HG02571 (cell line): ENCODE measurements around the gene TAF1D.
"Not testable (repeated sequence)": the region's sequence is repeated elsewhere in the genome, so short reads cannot be mapped to it uniquely, and the experiment has no call there.

Experiments used
- ATAC-seq: cut with Tn5 transposase; IDR thresholded peaks from one replicate; pipeline ENCODE4 v1.9.1; 2021; ENCODE audit warnings: mild to moderate bottlenecking, moderate library complexity; ENCODE audit not compliant: unreplicated experiment

Gene TAF1D

GRCh38 chr11:93751001-93751400 is 9.7 kb upstream of the TAF1D start:
- ATAC-seq: no peak

- ATAC-seq: peak; percentile 80
These were observed 5.8 kb upstream of the TAF1D start for GRCh38 chr11:93747122-93747521.

- ATAC-seq: no peak
These were observed 4.8 kb upstream of the TAF1D start for GRCh38 chr11:93746101-93746500.

GRCh38 chr11:93745005-93745755 is 3.9 kb upstream of the TAF1D start:
- ATAC-seq: not testable (repeated sequence)

GRCh38 chr11:93744669-93745004 is 3.3 kb upstream of the TAF1D start:
- ATAC-seq: no peak

GRCh38 chr11:93743291-93743690 is 2.0 kb upstream of the TAF1D start:
- ATAC-seq: no peak

GRCh38 chr11:93741882-93742226 is 559 bp upstream of the TAF1D start:
- ATAC-seq: peak; percentile 20

- peak; percentile 37 for ATAC-seq
These were observed 583 bp downstream of the TAF1D start for GRCh38 chr11:93740730-93741093.

GRCh38 chr11:93740031-93740729 is 1.1 kb downstream of the TAF1D start:
- ATAC-seq: no peak

GRCh38 chr11:93738647-93739081 is 2.6 kb downstream of the TAF1D start:
- no peak for ATAC-seq

- no peak for ATAC-seq
These were observed 3.2 kb downstream of the TAF1D start for GRCh38 chr11:93737904-93738612.

GRCh38 chr11:93736129-93736528 is 5.2 kb downstream of the TAF1D start:
- ATAC-seq: no peak

GRCh38 chr11:93735627-93736026 is 5.7 kb downstream of the TAF1D start:
- no peak for ATAC-seq

- ATAC-seq: no peak
These were observed 6.7 kb downstream of the TAF1D start for GRCh38 chr11:93734427-93735222.

GRCh38 chr11:93733474-93733873 is 7.8 kb downstream of the TAF1D start:
- ATAC-seq: no peak

GRCh38 chr11:93732237-93732892 is 8.9 kb downstream of the TAF1D start:
- no peak for ATAC-seq

- ATAC-seq: no peak
These were observed 10.9 kb downstream of the TAF1D start for GRCh38 chr11:93730108-93731107.

- no peak for ATAC-seq
These were observed 12.1 kb downstream of the TAF1D start for GRCh38 chr11:93729129-93729616.

- no peak for ATAC-seq
These were observed 12.5 kb downstream of the TAF1D start for GRCh38 chr11:93728792-93729128.
